GM12878 (cell line): ENCODE measurements around the gene CNTN4. TPM values are rescaled to one million over a fixed set of nuclear protein-coding genes. Genes with fewer than 3 reads are reported as not detected.

Experiments used
- ATAC-seq: fragments of 200-7000 bp; cut with Tn5 transposase; 3 replicates; pipeline ENCODE4 v1.9.1; 2020; ENCODE audit warnings: mild to moderate bottlenecking, moderate library complexity
- BruUV-seq: library from RNA; stranded (reverse); fragments of 400-500 nt; replicated peaks from 2 replicates; lab custom pipeline; 2021; lab: Mats Ljungman, UMichigan
- CTCF ChIA-PET: fragments of 300-600 bp; sonication (Branson Sonifier 250); formaldehyde crosslinking; extraction: SDS; loops from one replicate; lab custom pipeline; 2021; ENCODE audit warnings: inconsistent platforms; lab: Yijun Ruan, JAX
- POLR2A ChIA-PET: fragments of 350-600 bp; formaldehyde crosslinking; extraction: SDS; loops from one replicate; lab custom pipeline; 2021; ENCODE audit warnings: inconsistent platforms; lab: Charles Lee
- RAD21 ChIA-PET: fragments of 300-600 bp; sonication (Branson Sonifier 250); formaldehyde crosslinking; loops from one replicate; lab custom pipeline; 2023; ENCODE audit warnings: antibody characterized with exemption; ENCODE audit not compliant: unreplicated experiment; lab: Charles Lee
- SMC1A ChIA-PET: fragments of 300-600 bp; sonication (Branson Sonifier 250); formaldehyde crosslinking; loops from one replicate; lab custom pipeline; 2023; ENCODE audit not compliant: unreplicated experiment, uncharacterized antibody; lab: Charles Lee
- DNase-seq: peaks from one replicate; pipeline ENCODE4 v3.0.0-alpha.2; 2011; ENCODE audit warnings: low read depth, low spot score
- FAIRE-seq: peaks from 3 replicates; lab custom pipeline; 2011; peaks lifted over from hg19 to GRCh38; lab: Jason Lieb, UNC
- H2AFZ ChIP-seq: 2 replicates; pipeline ENCODE4 v1.6.0; 2011; ENCODE audit warnings: low read depth, low read length, control low read depth; ENCODE audit not compliant: control insufficient read depth
- H3K27ac ChIP-seq: 2 replicates; pipeline ENCODE4 v1.5.1; 2011; ENCODE audit warnings: control low read depth; ENCODE audit not compliant: control insufficient read depth, insufficient read depth
- H3K27me3 ChIP-seq, 2 experiments: replicated peaks in 1 of 2; 2 replicates each; pipeline versions ENCODE4 v1.6.0 to v1.6.1; 2011; ENCODE audit warnings: low read length in 1 of 2; ENCODE audit not compliant: control insufficient read depth in 2 of 2, insufficient read depth in 2 of 2
- H3K36me3 ChIP-seq, 2 experiments: 2 replicates each; pipeline ENCODE4 v1.5.1; 2011; ENCODE audit warnings: low read length in 1 of 2; ENCODE audit not compliant: control insufficient read depth in 2 of 2, insufficient read depth in 2 of 2
- H3K4me1 ChIP-seq: 2 replicates; pipeline ENCODE4 v1.6.1; 2011; ENCODE audit warnings: mild to moderate bottlenecking, low read length, moderate library complexity, mixed read lengths; ENCODE audit not compliant: control insufficient read depth, insufficient read depth
- H3K4me2 ChIP-seq: 2 replicates; pipeline ENCODE4 v1.6.0; 2011; ENCODE audit warnings: control low read depth; ENCODE audit not compliant: control insufficient read depth, insufficient read depth
- H3K4me3 ChIP-seq: fragments of 200-600 bp; sonication (generic); 2 replicates; pipeline ENCODE4 v1.5.1; 2016
- H3K79me2 ChIP-seq: 2 replicates; pipeline ENCODE4 v1.6.0; 2011; ENCODE audit warnings: low read length; ENCODE audit not compliant: control insufficient read depth, insufficient read depth
- H3K9ac ChIP-seq: 2 replicates; pipeline ENCODE4 v1.8.0; 2011; ENCODE audit warnings: low read length, control low read depth, mixed read lengths; ENCODE audit not compliant: control insufficient read depth, insufficient read depth
- H3K9me3 ChIP-seq: replicated peaks from 3 replicates; pipeline ENCODE4 v1.5.1; 2011; ENCODE audit warnings: mild to moderate bottlenecking, low read length; ENCODE audit not compliant: control insufficient read depth, insufficient read depth
- H4K20me1 ChIP-seq: 2 replicates; pipeline ENCODE4 v1.6.0; 2011; ENCODE audit not compliant: control insufficient read depth, insufficient read depth
- BHLHE40 ChIP-seq, 2 experiments: fragments of 450-650 bp in 1 of 2; IDR thresholded peaks; 2 replicates each; pipeline ENCODE4 v1.6.1; 2011 to 2017; ENCODE audit warnings: low read depth in 2 of 2, borderline replicate concordance in 1 of 2, improper control_type of control experiment in 1 of 2, low read length in 1 of 2, mild to moderate bottlenecking in 1 of 2
- CBX5 ChIP-seq: sonication (generic); IDR thresholded peaks from 2 replicates; pipeline ENCODE4 v1.6.1; 2016; ENCODE audit warnings: low read depth, moderate library complexity, mild to moderate bottlenecking, inconsistent platforms
- IKZF2 ChIP-seq, 2 experiments: fragments of 450-650 bp; IDR thresholded peaks; 2 replicates each; pipeline ENCODE4 v1.6.1; 2017; ENCODE audit warnings: mild to moderate bottlenecking in 2 of 2, moderate library complexity in 2 of 2
- PAX8 ChIP-seq: fragments of 450-650 bp; IDR thresholded peaks from 2 replicates; pipeline ENCODE4 v1.6.1; 2017; ENCODE audit warnings: mild to moderate bottlenecking, moderate library complexity
- RCOR1 ChIP-seq: conservative IDR thresholded peaks from 2 replicates; pipeline ENCODE4 v1.6.1; 2012; ENCODE audit warnings: low read depth, low read length, improper control_type of control experiment
- SMAD5 ChIP-seq: IDR thresholded peaks from 2 replicates; pipeline ENCODE4 v1.6.1; 2016; ENCODE audit warnings: antibody characterized with exemption, low read depth
- TCF3 ChIP-seq: IDR thresholded peaks from 2 replicates; pipeline ENCODE4 v1.6.1; 2012; ENCODE audit warnings: low read depth, mild to moderate bottlenecking, low read length, borderline replicate concordance; ENCODE audit not compliant: insufficient read depth
- WGBS: methylation state at CpG from one replicate; pipeline ENCODE4 v1.1.6; 2016; ENCODE audit warnings: low lambda C conversion rate; ENCODE audit not compliant: insufficient replicate concordance, insufficient coverage; ENCODE audit errors: missing lambda C conversion rate; 5-methylcytosine and 5-hydroxymethylcytosine counted together
- in situ Hi-C: fragments of 300-500 bp; cut with MboI; formaldehyde crosslinking; loops from 9 replicates; pipeline ENCODE4 v1.14.3; 2018; ENCODE audit warnings: mixed read lengths
- intact Hi-C: fragments of 100-400 bp; cut with micrococcal nuclease; formaldehyde crosslinking; loops from one replicate; pipeline ENCODE4 v1.14.2; 2022; ENCODE audit not compliant: unreplicated experiment
- polyA plus RNA-seq, 11 experiments: library from polyadenylated mRNA; depleted of rRNA in 4 of 11; unstranded in 6 of 11; stranded (reverse) in 5 of 11; fragments of >200 nt; fragmentation: Nextera tagmentation in 4 of 11; fragmentation: Illumina TruSeq in 1 of 11; extraction: Ambion mirVana in 4 of 11; extraction: Trizol in 1 of 11; gene quantifications; 1 replicate in 1 of 11; 2 replicates in 10 of 11; pipeline versions ENCODE4 v1.2.1 to v1.2.3, GENCODE V29; 2011 to 2016; ENCODE audit warnings: inconsistent platforms in 2 of 11, missing spikeins in 2 of 11, low read depth in 1 of 11
- total RNA-seq, 4 experiments: library from RNA; depleted of rRNA in 3 of 4; stranded (reverse); fragments of >200 nt in 3 of 4; fragmentation: Illumina TruSeq in 1 of 4; extraction: Trizol in 1 of 4; gene quantifications; 2 replicates each; pipeline versions ENCODE4 v1.2.1 to v1.2.3, GENCODE V29; 2013 to 2021
- TF ChIP-seq, protein P1 (sequence below): fragments of 450-650 bp; conservative IDR thresholded peaks from 2 replicates; pipeline ENCODE4 v1.6.1; 2017; ENCODE audit warnings: mild to moderate bottlenecking, moderate library complexity
- TF ChIP-seq, protein P2 (sequence below): IDR thresholded peaks from 2 replicates; pipeline ENCODE4 v1.6.1; 2011; ENCODE audit warnings: borderline replicate concordance, low read depth, mild to moderate bottlenecking, moderate library complexity, low read length; ENCODE audit not compliant: insufficient read depth, poor library complexity, severe bottlenecking
- TF ChIP-seq, protein P3 (sequence below): IDR thresholded peaks from 2 replicates; pipeline ENCODE4 v1.6.1; 2012; ENCODE audit warnings: low read length, inconsistent platforms

The CNTN4 gene
- total and polyA plus RNA-seq, 10 of the 15 experiments (the other 5 are each of a cell fraction or from before 2014, with no cell fraction given), result 0.05 to 0.43 (median 0.15) TPM; not detected in 1

DNA sequence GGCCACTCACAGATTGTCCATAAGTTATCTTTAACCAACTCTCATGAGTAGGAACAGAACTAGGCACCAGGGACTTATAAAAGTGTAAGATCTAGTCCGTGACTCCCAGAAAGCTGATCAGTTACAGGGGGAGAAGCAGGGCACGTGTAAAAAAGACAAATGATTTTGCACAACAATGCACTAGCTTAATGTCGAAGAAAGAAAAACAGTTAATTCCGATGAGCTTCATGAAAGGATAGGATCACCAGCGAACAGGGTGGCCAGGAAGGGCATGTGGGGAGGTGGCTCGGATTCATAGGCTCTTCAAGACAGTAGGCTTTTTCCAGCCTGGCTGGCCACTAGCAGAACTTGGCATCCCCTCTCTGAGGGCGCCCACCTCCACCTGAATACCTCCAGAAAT lies 921.5 kb downstream of the CNTN4 start (continued):
- TF ChIP-seq, protein P1, sequence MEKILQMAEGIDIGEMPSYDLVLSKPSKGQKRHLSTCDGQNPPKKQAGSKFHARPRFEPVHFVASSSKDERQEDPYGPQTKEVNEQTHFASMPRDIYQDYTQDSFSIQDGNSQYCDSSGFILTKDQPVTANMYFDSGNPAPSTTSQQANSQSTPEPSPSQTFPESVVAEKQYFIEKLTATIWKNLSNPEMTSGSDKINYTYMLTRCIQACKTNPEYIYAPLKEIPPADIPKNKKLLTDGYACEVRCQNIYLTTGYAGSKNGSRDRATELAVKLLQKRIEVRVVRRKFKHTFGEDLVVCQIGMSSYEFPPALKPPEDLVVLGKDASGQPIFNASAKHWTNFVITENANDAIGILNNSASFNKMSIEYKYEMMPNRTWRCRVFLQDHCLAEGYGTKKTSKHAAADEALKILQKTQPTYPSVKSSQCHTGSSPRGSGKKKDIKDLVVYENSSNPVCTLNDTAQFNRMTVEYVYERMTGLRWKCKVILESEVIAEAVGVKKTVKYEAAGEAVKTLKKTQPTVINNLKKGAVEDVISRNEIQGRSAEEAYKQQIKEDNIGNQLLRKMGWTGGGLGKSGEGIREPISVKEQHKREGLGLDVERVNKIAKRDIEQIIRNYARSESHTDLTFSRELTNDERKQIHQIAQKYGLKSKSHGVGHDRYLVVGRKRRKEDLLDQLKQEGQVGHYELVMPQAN, result no peak
- TF ChIP-seq, protein P2, sequence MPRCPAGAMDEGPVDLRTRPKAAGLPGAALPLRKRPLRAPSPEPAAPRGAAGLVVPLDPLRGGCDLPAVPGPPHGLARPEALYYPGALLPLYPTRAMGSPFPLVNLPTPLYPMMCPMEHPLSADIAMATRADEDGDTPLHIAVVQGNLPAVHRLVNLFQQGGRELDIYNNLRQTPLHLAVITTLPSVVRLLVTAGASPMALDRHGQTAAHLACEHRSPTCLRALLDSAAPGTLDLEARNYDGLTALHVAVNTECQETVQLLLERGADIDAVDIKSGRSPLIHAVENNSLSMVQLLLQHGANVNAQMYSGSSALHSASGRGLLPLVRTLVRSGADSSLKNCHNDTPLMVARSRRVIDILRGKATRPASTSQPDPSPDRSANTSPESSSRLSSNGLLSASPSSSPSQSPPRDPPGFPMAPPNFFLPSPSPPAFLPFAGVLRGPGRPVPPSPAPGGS, result no peak
- TF ChIP-seq SMAD5 (no peak), CBX5 (no peak), BHLHE40 (IDR thresholded peaks at IDR 0.05; ENCODE audit: borderline replicate concordance in 1 of 2, low read depth in 2 of 2, low read length in 1 of 2) (no peak)

DNA sequence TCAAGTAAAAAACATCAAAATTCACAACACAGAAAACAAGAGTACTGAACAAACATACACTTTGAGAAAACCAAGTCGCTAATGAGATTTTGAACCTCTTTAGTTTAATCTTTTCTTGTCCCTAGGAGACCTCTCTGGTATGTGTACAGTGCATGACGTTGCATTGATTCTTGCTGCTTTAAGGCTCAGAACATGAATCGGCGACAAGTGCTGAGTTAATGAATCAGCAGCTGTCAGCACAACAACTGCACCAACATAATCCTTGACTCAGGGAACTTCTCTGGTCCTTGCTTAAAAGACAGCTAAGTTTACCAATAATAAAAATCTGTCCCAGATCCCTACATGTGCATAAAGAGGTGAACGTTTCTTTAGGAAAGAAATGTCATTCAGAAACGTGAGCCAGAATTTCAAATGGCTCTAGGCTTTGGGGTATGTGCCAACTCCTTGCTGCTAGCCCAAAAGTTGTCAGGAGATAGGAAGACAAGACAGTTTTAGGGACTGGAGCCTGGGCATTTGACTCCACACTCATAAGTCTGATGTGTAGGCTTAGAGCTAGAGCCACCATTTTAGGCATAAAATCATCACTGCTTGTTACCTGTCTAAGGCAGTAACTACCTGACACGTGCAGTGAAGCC lies 924.6 kb downstream of the CNTN4 start:
- CTCF ChIA-PET, result no interaction called here
- H3K4me2 ChIP-seq, result no peak overlapping the region
- H4K20me1 ChIP-seq, result no peaks in the 10 kb centered on the region
- H3K27ac ChIP-seq, result no peak overlapping the region
- SMC1A ChIA-PET, result no interaction called here
- no peaks in the 10 kb centered on the region for H3K9me3 ChIP-seq
- H3K79me2 ChIP-seq, result no peaks in the 10 kb centered on the region
- H3K9ac ChIP-seq, result no peak overlapping the region
- POLR2A ChIA-PET, result no interaction called here
- H3K4me1 ChIP-seq, result peaks cover 4% of the 10 kb centered on the region; the same call in 1 of the 2 replicates
- no peaks in the 10 kb centered on the region for H3K36me3 ChIP-seq
- TF ChIP-seq TCF3 (no peak), RCOR1 (no peak), PAX8 (no peak), IKZF2 (IDR thresholded peaks at IDR 0.05) (no peak)
- TF ChIP-seq, protein P3, sequence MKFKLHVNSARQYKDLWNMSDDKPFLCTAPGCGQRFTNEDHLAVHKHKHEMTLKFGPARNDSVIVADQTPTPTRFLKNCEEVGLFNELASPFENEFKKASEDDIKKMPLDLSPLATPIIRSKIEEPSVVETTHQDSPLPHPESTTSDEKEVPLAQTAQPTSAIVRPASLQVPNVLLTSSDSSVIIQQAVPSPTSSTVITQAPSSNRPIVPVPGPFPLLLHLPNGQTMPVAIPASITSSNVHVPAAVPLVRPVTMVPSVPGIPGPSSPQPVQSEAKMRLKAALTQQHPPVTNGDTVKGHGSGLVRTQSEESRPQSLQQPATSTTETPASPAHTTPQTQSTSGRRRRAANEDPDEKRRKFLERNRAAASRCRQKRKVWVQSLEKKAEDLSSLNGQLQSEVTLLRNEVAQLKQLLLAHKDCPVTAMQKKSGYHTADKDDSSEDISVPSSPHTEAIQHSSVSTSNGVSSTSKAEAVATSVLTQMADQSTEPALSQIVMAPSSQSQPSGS, result no peak
- intact Hi-C loops (no loop called here), in situ Hi-C loops (loop anchor here (25.0 kb wide), 1 partner anchor 1936 kb away; the partner anchor contains the start of gene CNTN6)
- ATAC-seq (no peak), FAIRE-seq (no peak), DNase-seq (no peak)
- BruUV-seq, result no TSS peak
- no peaks in the 10 kb centered on the region; a peak in 2 of 4 replicates for H3K27me3 ChIP-seq
- RAD21 ChIA-PET, result no interaction called here
- no peak overlapping the region for H3K4me3 ChIP-seq
- no peak overlapping the region for H2AFZ ChIP-seq
- WGBS, result 43% methylated on average over 7 of the region's 7 CpGs
